SK-N-MC (cell line): ENCODE measurements around the gene HMCES.

ENCODE experiments used
- DNase-seq: peaks from one replicate; pipeline ENCODE4 v3.0.0-alpha.2; 2011; ENCODE audit warnings: low read depth, low spot score
- H3K27ac ChIP-seq: fragments of 200-600 bp; sonication (generic); 2 replicates; pipeline ENCODE4 v1.5.1; 2016; ENCODE audit warnings: mixed run types
- H3K36me3 ChIP-seq: fragments of 200-600 bp; sonication (generic); 2 replicates; pipeline ENCODE4 v1.6.1; 2017; ENCODE audit warnings: antibody characterized with exemption, low read length, mixed read lengths; ENCODE audit not compliant: insufficient read depth
- H3K4me3 ChIP-seq: fragments of 200-600 bp; sonication (generic); 2 replicates; pipeline ENCODE4 v1.5.1; 2016
- H3K9ac ChIP-seq: fragments of 200-600 bp; sonication (generic); 2 replicates; pipeline ENCODE4 v1.8.0; 2017; ENCODE audit warnings: mixed run types, mixed read lengths; ENCODE audit not compliant: insufficient read length
- H3K9me3 ChIP-seq: fragments of 200-600 bp; sonication (generic); 2 replicates; pipeline ENCODE4 v1.6.1; 2017; ENCODE audit warnings: low read depth, mild to moderate bottlenecking, antibody characterized with exemption, low read length, moderate library complexity, mixed read lengths
- EZH2 ChIP-seq: fragments of 200-600 bp; sonication (generic); IDR thresholded peaks from one replicate; pipeline ENCODE4 v1.6.1; 2017; ENCODE audit warnings: antibody characterized with exemption
- FOXP2 ChIP-seq: optimal IDR thresholded peaks from 2 replicates; pipeline ENCODE3; 2011; ENCODE audit warnings: mild to moderate bottlenecking, moderate library complexity; ENCODE audit not compliant: insufficient read depth; ENCODE audit errors: extremely low read length, control extremely low read depth
- POLR2AphosphoS5 ChIP-seq: IDR thresholded peaks from 2 replicates; pipeline ENCODE4 v1.6.1; 2012; ENCODE audit warnings: mild to moderate bottlenecking, low read depth, low read length, borderline replicate concordance

Gene HMCES

DNA sequence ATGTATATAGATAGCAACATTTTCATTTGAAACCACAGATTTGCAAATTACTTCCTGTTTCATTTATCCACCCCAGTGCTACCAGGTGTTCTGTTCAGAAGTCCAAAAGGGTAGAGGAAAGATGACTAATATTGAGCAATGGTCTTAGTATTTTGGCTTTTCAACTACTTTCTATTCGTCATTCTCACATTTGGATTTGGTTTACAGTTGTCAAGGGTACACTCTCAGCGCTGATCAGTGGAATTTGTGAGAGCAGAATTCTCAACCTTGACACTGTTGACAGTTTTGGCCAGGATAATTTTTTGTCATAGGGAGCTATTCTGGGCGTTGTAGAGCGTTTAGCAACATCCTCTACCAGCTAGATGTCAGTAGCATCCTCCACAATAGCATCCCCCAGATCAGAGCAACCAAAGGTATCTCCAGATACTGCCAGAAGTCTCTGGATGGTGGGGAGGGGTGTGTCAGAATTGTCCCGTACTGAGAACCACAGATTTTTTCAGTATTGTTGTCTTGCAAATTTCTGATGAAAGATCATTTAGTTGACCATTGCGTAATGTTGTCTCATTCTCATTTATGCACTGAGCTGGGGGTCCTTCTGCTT, 4.2 kb downstream of the HMCES start:
- Histone ChIP-seq H3K9ac (no peak overlapping the region), H3K9me3 (no peaks in the 10 kb centered on the region), H3K27ac (peak overlapping the region; percentile 2; the same call in 1 of the 2 replicates), H3K4me3 (peak overlapping the region; percentile 12; the same call in 1 of the 2 replicates), H3K36me3 (peaks cover 4% of the 10 kb centered on the region)
- DNase-seq, result no peak
- TF ChIP-seq EZH2, result no peak
- no peak for TF ChIP-seq POLR2AphosphoS5
- no peak for TF ChIP-seq FOXP2

DNA sequence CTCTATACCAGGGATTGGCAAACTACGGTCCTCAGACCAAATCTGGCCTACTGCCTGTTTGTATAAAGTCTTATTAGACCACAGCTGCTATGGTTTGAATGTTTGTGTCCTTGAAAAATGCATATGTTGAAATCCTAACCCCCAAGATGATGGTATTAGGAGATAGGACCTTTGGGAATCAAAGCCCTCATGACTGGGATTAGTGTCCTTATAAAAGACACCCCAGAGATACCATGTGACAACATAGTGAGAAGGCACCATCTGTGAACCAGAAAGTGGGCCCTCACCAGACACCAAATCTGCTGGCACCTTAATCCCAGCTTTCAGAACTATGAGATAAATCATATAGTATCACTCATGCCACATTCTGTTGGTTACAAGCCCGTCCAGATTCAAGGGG, 7.4 kb downstream of the HMCES start:
- TF ChIP-seq FOXP2, result no peak
- no peak for DNase-seq
- Histone ChIP-seq H3K9me3 (no peaks in the 10 kb centered on the region), H3K4me3 (no peak overlapping the region), H3K36me3 (peaks cover 19% of the 10 kb centered on the region), H3K27ac (0 out of 2 replicates have a peak overlapping the region, but pooled peaks have one; percentile 11), H3K9ac (no peak overlapping the region)

DNA sequence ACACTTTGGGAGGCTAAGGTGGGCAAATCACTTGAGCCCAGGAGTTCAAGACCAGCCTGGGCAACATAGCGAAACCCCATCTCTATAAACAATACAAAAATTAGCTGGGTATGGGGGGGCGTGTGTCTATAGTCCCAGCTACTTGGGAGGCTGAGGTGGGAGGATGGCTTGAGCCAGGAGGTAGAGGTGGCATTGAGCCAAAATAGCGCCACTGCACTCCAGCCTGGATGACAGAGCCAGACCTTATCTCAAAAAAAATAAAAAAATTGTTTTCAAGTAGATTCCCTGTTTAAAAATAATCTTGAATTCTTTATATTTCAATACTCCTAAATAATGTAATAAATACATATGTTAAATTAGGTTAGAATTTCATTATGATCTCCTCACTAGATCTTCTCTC, 9.8 kb downstream of the HMCES start:
- no peak for DNase-seq
- Histone ChIP-seq H3K9me3 (no peaks in the 10 kb centered on the region), H3K4me3 (no peak overlapping the region), H3K36me3 (peaks cover 33% of the 10 kb centered on the region), H3K27ac (no peak overlapping the region), H3K9ac (no peak overlapping the region)
- TF ChIP-seq EZH2 (no peak), POLR2AphosphoS5 (no peak), FOXP2 (no peak)

DNA sequence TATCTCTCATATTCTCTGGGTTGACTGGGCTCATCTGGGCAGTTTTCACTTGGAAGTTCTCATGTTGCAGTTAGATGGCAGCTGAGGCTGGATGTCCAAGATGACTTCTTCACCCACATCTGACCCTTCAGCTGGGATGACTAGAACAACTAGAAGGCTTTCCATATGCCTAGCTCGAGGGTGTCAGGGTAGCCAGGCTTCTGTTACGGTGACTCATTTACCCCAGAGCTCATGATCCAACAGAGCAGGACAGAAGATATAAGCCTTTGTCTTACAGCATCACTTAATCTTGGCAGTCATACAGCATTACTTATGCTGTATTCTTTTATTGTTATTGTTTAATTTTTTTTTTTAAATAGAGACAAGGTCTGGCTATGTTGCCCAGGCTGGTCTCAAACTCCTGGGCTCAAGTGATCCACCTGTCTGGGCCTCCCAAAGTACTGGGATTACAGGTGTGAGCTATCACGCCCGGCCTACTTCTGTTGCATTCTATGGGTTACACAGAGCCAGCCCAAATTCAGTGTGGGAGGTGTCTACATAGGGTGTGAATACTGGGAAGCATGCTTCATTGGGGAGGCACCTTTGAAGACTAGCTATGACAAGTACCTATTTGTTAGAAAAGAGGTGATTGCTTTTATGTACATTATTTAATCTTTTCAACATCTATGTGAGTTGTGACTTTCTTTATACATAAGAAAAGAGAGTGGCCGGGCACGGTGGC, 10.7 kb downstream of the HMCES start:
- TF ChIP-seq POLR2AphosphoS5 (no peak), EZH2 (no peak), FOXP2 (no peak)
- Histone ChIP-seq H3K9me3 (no peaks in the 10 kb centered on the region), H3K27ac (no peak overlapping the region), H3K4me3 (no peak overlapping the region), H3K9ac (no peak overlapping the region), H3K36me3 (peaks cover 33% of the 10 kb centered on the region)
- DNase-seq, result no peak

DNA sequence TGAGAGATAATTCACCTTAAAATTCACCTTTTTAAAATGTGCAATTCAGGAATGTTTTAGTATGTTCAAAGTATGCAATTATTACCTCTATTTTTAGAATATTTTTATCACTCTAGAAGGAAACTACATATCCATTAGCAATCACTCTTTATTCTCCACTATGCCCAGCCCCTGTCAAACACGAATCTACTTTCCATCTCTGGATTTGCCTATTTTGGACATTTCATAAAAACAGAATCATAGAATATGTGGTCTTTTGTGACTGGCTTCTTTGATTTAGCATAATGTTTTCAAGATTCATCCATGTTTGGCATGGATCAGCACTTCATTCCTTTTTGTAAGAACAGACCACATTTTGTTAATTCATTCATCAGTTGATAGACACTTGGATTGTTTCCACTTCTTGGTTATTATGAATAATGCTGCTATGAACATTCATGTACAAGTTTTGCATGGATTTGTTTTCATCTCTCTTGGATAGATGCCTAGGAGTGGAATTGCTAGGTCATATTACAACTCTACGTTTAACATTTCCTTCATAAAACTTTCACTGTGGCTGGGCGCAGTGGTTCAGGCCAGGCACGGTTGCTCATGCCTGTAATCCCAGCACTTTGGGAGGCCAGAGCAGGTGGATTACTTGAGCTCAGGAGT, 12.7 kb downstream of the HMCES start:
- Histone ChIP-seq H3K9me3 (no peaks in the 10 kb centered on the region), H3K9ac (no peak overlapping the region), H3K27ac (0 out of 2 replicates have a peak overlapping the region, but pooled peaks have one; percentile 4), H3K36me3 (peaks cover 40% of the 10 kb centered on the region), H3K4me3 (no peak overlapping the region)
- no peak for DNase-seq
- TF ChIP-seq POLR2AphosphoS5, result no peak
- no peak for TF ChIP-seq EZH2
- no peak for TF ChIP-seq FOXP2

DNA sequence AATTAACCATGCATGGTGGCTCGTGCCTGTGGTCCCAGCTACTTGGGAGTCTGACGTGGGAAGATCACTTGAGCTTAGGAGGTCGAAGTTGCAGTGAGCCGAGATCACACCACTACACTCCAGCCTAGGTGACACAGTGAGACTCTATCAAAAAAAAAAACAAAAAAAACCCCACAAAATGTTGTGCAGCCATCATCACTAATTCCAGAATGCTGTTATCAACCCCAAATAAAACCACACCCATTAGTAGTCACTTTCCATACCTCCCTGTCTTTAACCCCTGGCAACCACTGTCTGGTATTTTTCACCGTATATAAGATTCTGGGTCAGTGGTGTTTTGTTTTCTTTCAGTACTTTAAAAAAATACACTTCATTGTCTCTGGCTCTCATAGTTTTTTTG, 16.6 kb downstream of the HMCES start:
- no peak for TF ChIP-seq EZH2
- TF ChIP-seq FOXP2, result no peak
- TF ChIP-seq POLR2AphosphoS5, result no peak
- DNase-seq, result no peak
- H3K27ac ChIP-seq, result no peak overlapping the region
- H3K4me3 ChIP-seq, result no peak overlapping the region
- H3K36me3 ChIP-seq, result peaks cover 44% of the 10 kb centered on the region
- H3K9ac ChIP-seq, result no peak overlapping the region
- H3K9me3 ChIP-seq, result no peaks in the 10 kb centered on the region

DNA sequence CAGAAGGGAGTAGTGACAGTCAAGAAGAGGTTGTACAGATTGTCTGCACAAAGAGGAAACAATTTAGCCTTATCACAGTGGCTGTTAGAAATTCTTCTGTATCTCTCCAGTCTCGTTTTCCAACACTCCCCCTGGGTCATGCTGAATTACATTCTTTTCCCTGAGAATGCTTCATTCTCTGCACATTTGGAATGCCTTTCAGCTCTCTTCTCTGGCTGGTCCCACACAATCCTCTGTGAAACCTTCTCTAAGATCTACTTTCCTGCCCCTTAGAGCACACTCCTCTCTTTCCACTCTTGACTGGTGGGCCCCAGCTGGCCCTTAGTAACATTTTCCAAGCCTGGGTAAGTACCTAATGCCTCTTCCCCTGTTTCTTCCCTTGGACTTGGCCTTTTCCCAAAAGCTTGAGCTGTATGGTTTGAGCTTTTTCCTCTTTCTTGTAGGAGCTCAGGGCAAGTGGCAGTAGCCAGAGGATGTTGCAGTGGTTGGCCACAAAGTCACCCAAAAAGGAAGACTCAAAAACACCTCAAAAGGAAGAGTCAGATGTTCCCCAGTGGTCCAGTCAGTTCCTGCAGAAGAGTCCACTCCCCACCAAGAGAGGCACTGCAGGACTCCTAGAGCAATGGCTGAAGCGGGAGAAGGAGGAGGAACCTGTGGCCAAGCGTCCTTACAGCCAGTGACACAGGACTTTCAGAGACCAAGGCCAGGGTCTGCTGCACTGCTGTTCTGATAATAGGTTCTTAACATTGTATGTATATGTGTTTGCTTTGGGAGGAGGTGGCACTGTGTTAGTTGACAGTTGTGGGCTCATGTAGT, 25.7 kb downstream of the HMCES start:
- Histone ChIP-seq H3K9me3 (no peaks in the 10 kb centered on the region), H3K36me3 (peaks cover 32% of the 10 kb centered on the region), H3K9ac (no peak overlapping the region), H3K4me3 (no peak overlapping the region), H3K27ac (no peak overlapping the region)
- DNase-seq, result no peak
- no peak for TF ChIP-seq EZH2
- no peak for TF ChIP-seq FOXP2
- TF ChIP-seq POLR2AphosphoS5, result no peak

DNA sequence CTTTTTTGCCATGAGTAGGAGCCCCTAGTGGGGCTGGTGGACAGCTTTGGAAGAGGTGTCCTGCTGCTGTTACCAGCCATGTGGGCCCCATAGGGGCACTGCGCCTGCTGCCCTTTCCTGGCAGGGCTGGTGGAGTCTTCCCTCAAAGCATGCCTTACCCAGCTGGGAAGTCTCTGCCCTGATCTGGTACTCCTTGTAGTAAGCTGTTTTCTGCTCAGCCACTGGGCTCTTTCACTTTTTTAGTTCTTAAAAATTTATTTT, 26.2 kb downstream of the HMCES start:
- TF ChIP-seq EZH2 (no peak), POLR2AphosphoS5 (no peak), FOXP2 (no peak)
- Histone ChIP-seq H3K9me3 (no peaks in the 10 kb centered on the region), H3K4me3 (no peak overlapping the region), H3K36me3 (peaks cover 32% of the 10 kb centered on the region), H3K27ac (no peak overlapping the region), H3K9ac (no peak overlapping the region)
- no peak for DNase-seq
